HT-29 (cell line): Measurements from ENCODE around the gene RNF4. TPM values are rescaled to one million over a fixed set of nuclear protein-coding genes. Genes with fewer than 3 reads are reported as not detected.
"Not testable (repeated sequence)": the region's sequence is repeated elsewhere in the genome, so short reads cannot be mapped to it uniquely, and the experiment has no call there.

Source experiments
- DNase-seq: peaks from one replicate; pipeline ENCODE4 v3.0.0-alpha.2; 2015; ENCODE audit warnings: low spot score
- total RNA-seq: library from RNA; depleted of rRNA; stranded (reverse); fragments of >200 nt; shearing (Covaris generic); gene quantifications from 2 replicates; pipeline ENCODE4 v1.2.3, GENCODE V29; 2014

The RNF4 gene
- total RNA-seq, 1 experiment from 2014 or later = 44.9 TPM

DNA sequence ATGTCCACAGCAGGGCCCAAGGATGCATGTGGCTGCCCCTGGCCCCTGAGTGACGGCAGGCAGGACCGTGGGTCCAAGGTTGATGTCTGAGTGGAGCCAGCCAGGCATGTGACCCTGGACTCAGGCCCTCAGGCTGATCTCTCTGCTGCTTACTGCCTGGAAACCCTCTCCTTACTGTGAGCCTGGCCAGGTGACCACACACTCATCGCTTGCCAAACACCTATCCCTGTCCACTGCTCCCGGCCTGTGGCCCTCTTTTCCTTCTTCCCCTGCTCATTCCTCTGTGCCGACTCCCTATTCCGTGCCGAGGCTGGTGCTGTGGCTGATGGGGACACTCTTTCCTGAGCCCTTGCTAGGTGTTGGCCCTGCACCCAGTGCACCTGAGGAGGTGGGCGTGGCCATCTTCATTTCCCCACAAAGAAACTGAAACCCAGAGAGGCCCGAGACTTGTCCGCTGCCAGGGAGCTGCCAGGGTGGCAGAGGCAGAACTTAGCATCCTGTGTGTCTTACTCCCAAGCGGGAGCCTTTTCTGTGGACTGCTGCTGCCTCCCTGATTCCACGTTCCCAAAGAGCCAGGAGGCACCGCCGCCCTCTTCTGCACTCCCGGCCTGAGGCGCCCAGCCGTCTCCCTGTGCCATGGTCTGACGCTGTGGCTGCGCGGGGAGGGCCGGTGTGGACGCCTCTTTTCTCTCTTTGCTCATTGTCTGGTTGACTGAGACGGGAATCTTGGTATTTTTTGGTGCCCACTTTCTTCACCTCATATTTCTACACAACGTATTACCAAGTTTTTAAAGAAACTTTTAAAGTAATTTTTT is 11.2 kb upstream of the RNF4 start:
- no peak for DNase-seq

DNA sequence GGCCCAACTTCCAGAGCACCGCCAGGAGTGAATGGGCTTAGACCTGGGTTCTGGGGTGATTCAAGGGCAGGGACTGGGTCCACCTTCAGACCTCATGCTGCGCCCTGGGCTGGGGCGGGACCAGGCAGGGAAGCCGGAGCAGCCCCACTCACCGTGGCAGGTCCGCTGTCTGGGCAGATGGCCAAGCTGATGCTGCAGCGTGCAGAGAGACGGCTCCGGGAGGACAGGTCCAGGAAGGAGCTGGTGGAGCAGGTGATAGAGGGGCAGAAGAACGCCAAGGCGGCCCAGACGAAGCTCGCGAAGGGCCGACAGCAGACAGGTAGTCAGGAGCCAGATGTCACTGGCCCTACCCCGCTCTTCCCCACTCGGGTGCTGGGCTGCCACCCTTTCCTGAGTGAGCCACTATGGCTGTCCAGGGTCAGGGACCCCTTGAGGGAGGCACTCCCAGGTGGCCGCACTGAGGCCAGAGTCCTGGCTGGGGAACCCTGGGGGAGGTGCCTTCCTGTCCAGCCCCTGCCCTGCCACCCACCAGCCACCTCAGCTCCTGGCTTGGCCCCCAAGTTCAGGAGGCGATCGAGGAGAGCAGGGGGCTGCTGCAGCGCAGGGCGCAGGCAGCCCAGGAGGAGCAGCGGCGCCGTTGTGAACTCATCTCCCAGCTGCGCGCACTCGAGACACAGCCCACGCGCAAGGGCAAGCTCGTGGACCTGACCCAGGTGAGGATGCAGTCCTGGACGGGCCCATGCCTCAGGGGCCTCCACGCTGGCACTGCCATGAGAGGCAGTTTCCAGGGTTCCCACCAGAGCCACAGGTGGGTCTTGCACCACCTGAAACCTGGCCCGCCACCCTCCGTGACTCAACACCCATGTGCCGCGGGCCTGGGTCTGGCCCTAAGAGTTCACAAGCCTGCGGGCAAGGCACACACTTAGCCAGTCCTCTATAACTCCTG is 10.1 kb upstream of the RNF4 start:
- no peak for DNase-seq

DNA sequence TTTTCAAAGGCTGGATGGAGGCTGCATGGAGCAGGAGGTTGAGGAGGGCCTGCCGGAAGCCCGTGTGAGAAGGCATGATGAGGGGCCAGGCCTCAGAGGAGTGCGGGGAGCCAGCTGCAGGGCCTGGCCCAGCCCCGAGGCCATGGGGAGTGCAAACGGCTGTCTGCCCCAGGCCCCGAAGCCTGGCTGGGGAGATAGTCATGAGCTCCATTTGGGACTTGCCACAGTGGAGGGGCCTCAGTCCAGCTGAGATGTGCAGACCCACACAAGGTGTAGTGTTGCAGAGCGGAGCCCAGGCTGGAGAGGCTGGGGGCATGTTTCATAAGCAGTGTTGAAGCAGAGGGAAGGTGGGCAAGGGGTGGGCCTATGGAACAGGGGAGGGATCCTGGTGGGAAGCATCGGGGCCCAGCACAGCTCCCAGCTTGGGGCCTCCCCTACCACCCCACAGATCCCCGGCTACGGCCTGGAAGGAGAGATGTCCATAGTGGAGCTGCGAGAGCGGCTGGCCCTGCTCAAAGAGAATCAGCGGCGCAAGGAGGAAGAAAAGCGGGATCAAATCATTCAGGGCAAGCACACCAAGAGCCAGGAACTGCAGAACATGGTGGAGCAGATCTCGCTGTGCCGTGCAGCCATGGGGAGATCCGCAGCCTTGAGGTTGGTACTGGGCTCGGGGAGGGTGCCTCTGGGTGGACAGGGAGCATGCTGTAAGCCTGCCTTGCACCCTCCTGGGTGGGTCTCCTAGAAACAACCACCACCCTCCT is 9.1 kb upstream of the RNF4 start:
- no peak for DNase-seq

GRCh38 chr4:2461246-2461960 is 7.5 kb upstream of the RNF4 start:
- no peak for DNase-seq

- peak; percentile 55 for DNase-seq
These were observed 6.5 kb upstream of the RNF4 start for GRCh38 chr4:2462218-2462991.

DNA sequence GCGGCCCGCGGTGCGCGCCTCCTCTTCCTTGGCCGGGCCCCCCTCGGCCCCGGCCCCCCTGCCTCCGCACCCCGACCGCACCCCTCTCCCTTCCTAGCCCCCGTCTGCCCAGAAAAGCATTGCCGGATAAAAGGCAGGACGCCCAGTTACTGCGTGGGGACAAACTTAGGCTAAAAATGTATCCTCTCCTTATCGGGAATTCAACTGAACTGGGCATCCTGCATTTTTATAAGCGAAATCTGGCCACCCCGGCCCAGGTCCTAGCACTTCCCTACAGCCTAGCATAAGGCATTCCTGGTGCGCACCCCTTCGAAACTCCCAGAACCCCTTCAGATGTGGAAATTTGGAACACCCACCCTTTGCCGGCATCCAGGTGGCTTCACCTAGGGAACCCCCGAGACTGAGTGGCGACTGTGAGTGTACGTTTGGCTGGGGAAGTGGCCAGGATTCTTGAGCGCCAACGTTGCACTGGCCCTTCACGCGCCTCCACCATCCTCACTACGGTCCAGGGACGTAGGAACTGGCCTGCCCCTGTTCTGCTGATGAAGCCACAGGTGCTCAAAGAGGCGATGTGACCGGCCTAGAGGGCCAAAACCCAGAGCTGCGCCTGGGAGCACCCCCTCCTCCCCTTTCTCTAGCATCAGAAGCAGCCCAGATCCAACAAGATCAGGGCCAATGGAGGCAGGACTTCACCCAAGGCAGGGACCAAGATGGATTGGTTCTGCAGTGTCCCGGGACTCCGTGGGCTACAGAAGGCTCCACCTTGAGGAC is 5.7 kb upstream of the RNF4 start:
- DNase-seq = no peak

- DNase-seq = no peak
These were observed 3.9 kb upstream of the RNF4 start for GRCh38 chr4:2465032-2465431.

DNA sequence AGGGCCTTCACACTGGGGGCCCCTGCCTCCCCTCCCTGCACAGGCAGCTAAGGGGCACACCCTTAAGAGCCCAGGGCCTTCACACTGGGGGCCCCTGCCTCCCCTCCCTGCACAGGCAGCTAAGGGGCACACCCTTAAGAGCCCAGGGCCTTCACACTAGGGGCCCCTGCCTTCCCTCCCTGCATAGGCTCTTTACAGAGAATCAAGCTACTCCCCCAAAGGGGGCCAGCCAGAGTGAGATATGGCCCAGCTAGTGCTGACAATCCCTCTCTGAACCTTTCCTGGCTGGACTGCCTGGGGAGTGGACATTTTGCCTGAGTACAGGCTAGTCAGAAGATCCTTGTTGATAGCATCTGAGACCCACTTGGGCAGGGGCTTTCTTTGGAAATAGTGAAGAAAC is 3.4 kb upstream of the RNF4 start:
- not testable (repeated sequence) for DNase-seq

DNA sequence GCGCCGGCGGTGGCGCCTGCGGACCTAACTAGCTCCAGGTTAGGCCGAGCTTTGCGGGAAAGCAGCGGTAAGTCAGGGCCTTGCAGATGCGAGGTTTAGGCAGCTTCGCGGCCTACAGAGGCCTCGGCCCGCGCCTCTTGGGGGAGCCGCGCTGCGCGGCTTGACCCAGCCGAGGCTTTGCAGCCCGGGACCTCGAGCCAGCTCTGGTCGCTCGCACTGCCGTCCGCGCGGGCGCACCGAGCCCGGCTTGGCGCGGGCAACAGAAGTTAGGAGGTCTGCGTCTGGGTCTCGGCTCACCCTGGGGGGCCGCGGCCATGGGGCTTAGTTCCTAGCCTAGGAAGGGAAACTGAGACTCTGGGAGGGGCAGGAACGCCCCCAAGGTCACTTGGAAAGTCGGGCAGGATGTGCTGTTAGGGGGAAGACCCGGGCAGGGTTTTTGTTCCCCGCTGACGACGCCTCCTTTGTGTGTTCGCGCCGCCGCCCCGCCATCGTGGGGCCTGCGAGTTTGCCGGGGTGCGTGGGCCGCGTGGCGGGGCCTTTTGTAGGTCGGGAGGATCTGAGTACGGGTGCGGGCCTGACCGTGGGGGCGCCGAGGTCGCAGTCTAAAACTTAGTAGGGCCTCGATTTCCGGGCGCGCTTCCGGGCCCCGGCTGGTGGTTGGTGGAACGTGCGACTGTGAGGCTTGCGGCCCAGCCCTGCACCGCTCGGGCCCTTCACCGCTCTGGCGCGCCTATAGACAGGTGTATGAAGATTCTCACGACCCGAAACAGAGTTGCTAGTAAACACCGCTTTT is 482 bp downstream of the RNF4 start:
- DNase-seq = peak; percentile 50

DNA sequence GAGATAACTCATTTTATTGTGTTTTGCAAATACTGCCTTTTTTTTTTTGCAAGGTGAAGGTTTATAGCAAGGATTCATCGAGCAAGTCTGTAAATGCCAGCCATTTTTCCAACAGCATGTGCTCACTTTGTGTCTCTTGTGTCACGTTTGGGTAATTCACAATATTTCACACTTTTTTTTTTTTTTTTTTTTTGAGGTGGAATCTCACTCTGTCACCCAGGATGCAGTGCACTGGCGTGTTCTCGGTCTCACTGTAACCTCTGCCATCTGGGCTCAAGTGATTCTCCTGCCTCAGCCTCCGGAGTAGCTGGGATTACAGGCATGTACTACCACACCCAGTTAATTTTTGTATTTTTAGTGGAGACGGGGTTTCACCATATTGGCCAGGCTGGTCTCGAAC is 1.9 kb downstream of the RNF4 start:
- no peak for DNase-seq

DNA sequence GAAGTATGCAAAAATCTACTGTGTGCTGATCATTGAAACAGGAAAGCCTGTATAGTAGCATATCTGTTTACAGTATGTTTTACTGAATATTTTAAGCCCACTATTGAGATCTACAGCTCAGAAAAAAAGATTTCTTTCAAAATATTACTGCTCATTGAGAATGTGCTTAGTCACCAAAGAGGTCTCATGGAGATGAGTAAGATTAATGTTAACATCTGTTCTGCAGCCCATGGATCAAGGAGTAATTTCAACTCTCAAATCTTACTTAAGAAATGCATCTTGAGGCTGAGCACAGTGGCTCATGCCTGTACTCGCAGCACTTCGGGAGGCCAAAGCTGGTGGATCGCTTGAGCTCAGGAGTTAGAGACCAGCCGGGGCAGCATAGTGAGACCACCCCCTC is 3.3 kb downstream of the RNF4 start:
- DNase-seq = no peak

- no peak for DNase-seq
These were observed 9.3 kb downstream of the RNF4 start for GRCh38 chr4:2478229-2478628.

DNA sequence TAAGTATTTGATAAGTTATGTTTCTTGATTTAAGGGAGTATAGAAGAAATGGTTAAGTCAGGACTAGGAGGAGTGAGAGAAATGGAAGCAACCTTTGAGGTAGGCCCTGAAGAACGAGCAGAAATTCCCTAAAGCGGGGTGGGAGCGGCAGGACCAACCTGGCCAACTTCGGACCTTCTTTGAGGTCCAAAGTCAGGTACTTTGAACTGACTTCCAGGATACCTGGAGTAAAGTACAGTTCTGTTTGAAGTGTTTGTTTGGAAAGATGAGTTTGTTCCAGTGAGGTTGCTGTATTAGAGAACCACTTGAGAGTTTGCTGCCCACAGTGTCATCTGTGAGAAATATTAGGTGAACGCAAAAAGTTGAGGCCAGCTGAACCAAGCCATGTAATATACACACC is 11.7 kb downstream of the RNF4 start:
- no peak for DNase-seq

GRCh38 chr4:2482192-2482591 is 13.3 kb downstream of the RNF4 start:
- no peak for DNase-seq

GRCh38 chr4:2482693-2483092 is 13.8 kb downstream of the RNF4 start:
- no peak for DNase-seq

- no peak for DNase-seq
These were observed 14.3 kb downstream of the RNF4 start for GRCh38 chr4:2483237-2483636.

DNA sequence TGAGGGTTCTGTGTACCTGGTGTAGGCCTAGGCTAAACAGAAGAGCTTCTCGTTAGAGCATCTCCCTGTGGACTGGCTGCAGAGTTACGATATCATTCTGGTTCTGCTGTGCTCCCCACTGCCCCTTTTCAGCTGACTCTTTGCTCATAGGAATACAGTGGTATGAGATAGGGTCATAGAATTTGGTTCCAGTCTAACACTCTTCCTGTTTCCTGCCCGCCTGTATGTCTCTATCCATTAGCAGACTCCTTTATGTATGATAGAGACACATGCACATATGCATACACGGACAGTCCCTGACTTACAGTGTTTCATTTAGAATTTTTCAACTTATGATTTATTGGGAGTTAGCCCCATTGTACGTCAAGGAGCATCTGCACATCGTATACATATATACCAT is 15.3 kb downstream of the RNF4 start:
- no peak for DNase-seq

DNA sequence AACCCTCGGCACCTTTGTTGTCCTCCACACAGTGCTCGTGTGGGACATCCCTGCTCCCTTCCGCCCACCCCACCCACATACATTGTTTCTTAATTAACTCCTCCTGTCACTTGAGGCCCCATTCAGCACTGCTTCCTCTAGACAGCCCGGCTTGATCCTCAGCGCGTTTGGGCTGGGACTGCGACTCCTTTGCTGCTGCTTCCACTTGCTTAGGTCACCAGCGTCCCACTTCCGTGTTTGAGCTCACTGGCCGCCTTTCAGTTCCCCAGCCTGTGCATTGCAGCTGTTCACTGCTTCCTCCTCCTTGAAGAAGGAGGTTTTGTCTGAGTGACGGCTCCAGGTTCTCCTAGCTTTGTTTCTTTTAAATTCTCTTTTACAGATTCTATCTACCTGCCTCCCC is 16.1 kb downstream of the RNF4 start:
- no peak for DNase-seq

- no peak for DNase-seq
These were observed 17.1 kb downstream of the RNF4 start for GRCh38 chr4:2485956-2486355.
